ENCODE results near the gene MYL6B.

The MYL6B gene

GRCh38 chr12:56152132-56152755 lies at the start of gene MYL6B:
MYL6B (plus strand) TSS chr12:56152587; CDS start chr12:56153919, 1,332 bp downstream.
- DNase-seq, result peak; percentile 54 to 95 (median 85)

GRCh38 chr12:56102683-56103065 lies 49.7 kb upstream of the MYL6B start:
- no peak for DNase-seq

GRCh38 chr12:56103066-56103711 lies 49.2 kb upstream of the MYL6B start:
- no peak for DNase-seq

GRCh38 chr12:56103823-56104108 lies 48.6 kb upstream of the MYL6B start:
- no peak for DNase-seq

- peak; percentile 77 to 99 (median 95) for DNase-seq
Observed at GRCh38 chr12:56104109-56104814, 48.1 kb upstream of the MYL6B start, which contains the start of gene PA2G4. PA2G4 (plus strand) TSS chr12:56104559; CDS start chr12:56104738, 179 bp downstream.

- DNase-seq, result peak in 3 of 56 donors; percentile 30 to 38 (median 37)
Observed at GRCh38 chr12:56104815-56105608, 47.4 kb upstream of the MYL6B start.

- DNase-seq, result no peak
Observed at GRCh38 chr12:56105609-56105902, 46.8 kb upstream of the MYL6B start.

- DNase-seq, result no peak
Observed at GRCh38 chr12:56107242-56107641, 45.1 kb upstream of the MYL6B start.

GRCh38 chr12:56110571-56110970 lies 41.8 kb upstream of the MYL6B start:
- DNase-seq, result no peak

- DNase-seq, result no peak
Observed at GRCh38 chr12:56114084-56114483, 38.3 kb upstream of the MYL6B start.

GRCh38 chr12:56115329-56115728 lies 37.1 kb upstream of the MYL6B start:
- peak in 9 of 56 donors; percentile 1 to 15 (median 3) for DNase-seq

GRCh38 chr12:56116267-56117081 lies 35.9 kb upstream of the MYL6B start, which contains the start of gene RPL41:
RPL41 (plus strand) TSS chr12:56116633.
- DNase-seq, result peak; percentile 30 to 96 (median 88)

GRCh38 chr12:56117082-56117706 lies 35.2 kb upstream of the MYL6B start:
- DNase-seq, result peak in 1 of 56 donors; percentile 5

GRCh38 chr12:56117778-56118687 lies 34.4 kb upstream of the MYL6B start, which contains the start of gene ZC3H10:
ZC3H10 (plus strand) TSS chr12:56118266; CDS start chr12:56120563, 2,297 bp downstream.
- DNase-seq, result peak; percentile 72 to 98 (median 95)

GRCh38 chr12:56118688-56119357 lies 33.6 kb upstream of the MYL6B start:
- no peak for DNase-seq

- DNase-seq, result peak in 43 of 56 donors; percentile 2 to 69 (median 30)
Observed at GRCh38 chr12:56119361-56119796, 33.0 kb upstream of the MYL6B start.

- DNase-seq, result no peak
Observed at GRCh38 chr12:56120158-56120846, 32.1 kb upstream of the MYL6B start.
